ENCODE data around the gene TMEM178A. TPM values are rescaled to one million over a fixed set of nuclear protein-coding genes. Genes with fewer than 3 reads are reported as not detected.
A peak's percentile ranks its signal among the peaks of the same experiment; 100 is the strongest.

Gene TMEM178A
- total RNA-seq, 2 donors from 2014 or later, result 5.5 to 7.4 TPM

DNA sequence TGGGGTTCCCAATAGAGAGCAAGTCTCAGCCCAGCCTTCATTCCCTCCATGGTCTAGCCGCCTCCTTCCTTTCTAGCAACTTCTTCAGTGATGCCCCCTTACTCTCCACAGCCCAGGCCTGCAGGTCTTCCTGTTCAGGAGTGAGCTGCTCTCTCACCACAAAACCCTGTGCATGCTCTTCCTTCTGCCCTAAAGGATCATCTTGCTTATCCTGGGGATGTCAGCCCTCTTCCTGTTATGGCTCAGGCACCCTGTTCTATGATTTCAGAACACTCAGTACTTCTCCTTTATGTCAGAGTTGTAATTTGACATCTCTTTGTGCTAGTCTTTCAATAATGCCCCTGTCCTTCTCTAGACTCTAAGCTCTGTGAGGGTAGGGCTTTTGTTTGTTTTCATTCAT, 19.4 kb downstream of the TMEM178A start:
- no peaks in the 10 kb centered on the region for H3K9me3 ChIP-seq (ENCODE audit: control insufficient read depth, low read length)
- TF ChIP-seq, protein P1, sequence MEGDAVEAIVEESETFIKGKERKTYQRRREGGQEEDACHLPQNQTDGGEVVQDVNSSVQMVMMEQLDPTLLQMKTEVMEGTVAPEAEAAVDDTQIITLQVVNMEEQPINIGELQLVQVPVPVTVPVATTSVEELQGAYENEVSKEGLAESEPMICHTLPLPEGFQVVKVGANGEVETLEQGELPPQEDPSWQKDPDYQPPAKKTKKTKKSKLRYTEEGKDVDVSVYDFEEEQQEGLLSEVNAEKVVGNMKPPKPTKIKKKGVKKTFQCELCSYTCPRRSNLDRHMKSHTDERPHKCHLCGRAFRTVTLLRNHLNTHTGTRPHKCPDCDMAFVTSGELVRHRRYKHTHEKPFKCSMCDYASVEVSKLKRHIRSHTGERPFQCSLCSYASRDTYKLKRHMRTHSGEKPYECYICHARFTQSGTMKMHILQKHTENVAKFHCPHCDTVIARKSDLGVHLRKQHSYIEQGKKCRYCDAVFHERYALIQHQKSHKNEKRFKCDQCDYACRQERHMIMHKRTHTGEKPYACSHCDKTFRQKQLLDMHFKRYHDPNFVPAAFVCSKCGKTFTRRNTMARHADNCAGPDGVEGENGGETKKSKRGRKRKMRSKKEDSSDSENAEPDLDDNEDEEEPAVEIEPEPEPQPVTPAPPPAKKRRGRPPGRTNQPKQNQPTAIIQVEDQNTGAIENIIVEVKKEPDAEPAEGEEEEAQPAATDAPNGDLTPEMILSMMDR (conservative IDR thresholded peaks at IDR 0.05), result no peak
- no peaks in the 10 kb centered on the region for H3K4me1 ChIP-seq (ENCODE audit: control insufficient read depth, insufficient read depth, low read length)
- Mint-ChIP-seq H3K4me3 (no peak overlapping the region), H3K9me3 (no peaks in the 10 kb centered on the region), H3K27me3 (ENCODE audit: insufficient read depth) (peaks cover 6% of the 10 kb centered on the region), H3K4me1 (peaks cover 24% of the 10 kb centered on the region), H3K27ac (no peak overlapping the region), H3K36me3 (ENCODE audit: low read depth) (no peaks in the 10 kb centered on the region)
- H3K4me3 ChIP-seq (ENCODE audit: low read length), result no peak overlapping the region
- DNase-seq, result no peak
- no peaks in the 10 kb centered on the region for H3K36me3 ChIP-seq (ENCODE audit: control insufficient read depth, insufficient read depth, low read length)
- peaks cover 10% of the 10 kb centered on the region for H3K27me3 ChIP-seq (ENCODE audit: control insufficient read depth, insufficient read depth, low read length, poor library complexity, severe bottlenecking)
- H3K27ac ChIP-seq (ENCODE audit: low read depth, low read length), result no peak overlapping the region
- no peak overlapping the region for H3K9ac ChIP-seq (ENCODE audit: extremely low read depth, low read length, poor library complexity, severe bottlenecking)
- whole genome bisulfite sequencing, 2 experiments (ENCODE audit: insufficient coverage in 1 of 2, insufficient read length in 1 of 2), result 88 to 100% methylated on average over 1 of the region's 1 CpG

- H3K27ac ChIP-seq (ENCODE audit: low read depth, low read length), result no peak overlapping the region
- peaks cover 24% of the 10 kb centered on the region for H3K4me1 Mint-ChIP-seq
Observed at GRCh38 chr2:39686456-39686855, 20.7 kb downstream of the TMEM178A start.

DNA sequence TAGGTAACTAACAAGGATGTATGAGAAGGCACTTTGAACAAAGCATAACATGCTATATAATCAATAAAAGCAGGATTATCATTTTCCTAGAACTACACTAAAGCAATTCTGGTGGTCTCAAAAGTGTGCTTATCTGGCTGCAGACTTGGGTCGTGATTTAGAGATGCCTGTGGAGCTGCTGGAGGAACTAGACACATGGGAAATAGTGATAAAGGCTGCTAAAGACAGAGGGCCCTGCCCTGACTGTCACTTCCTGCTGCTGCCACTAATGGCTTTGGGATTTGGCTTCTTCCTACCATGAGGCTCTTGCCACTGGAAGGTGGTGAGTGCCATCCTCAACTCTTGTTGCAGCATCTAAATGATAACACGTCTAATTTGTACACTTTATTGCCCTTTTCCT, 22.5 kb downstream of the TMEM178A start:
- TF ChIP-seq, protein P1 (conservative IDR thresholded peaks at IDR 0.05), result no peak
- Histone ChIP-seq H3K9me3 (ENCODE audit: control insufficient read depth, low read length) (no peaks in the 10 kb centered on the region), H3K4me3 (ENCODE audit: low read length) (no peak overlapping the region), H3K36me3 (ENCODE audit: control insufficient read depth, insufficient read depth, low read length) (no peaks in the 10 kb centered on the region), H3K9ac (ENCODE audit: extremely low read depth, low read length, poor library complexity, severe bottlenecking) (no peak overlapping the region), H3K27ac (ENCODE audit: low read depth, low read length) (no peak overlapping the region), H3K27me3 (ENCODE audit: control insufficient read depth, insufficient read depth, low read length, poor library complexity, severe bottlenecking) (no peaks in the 10 kb centered on the region), H3K4me1 (ENCODE audit: control insufficient read depth, insufficient read depth, low read length) (no peaks in the 10 kb centered on the region)
- H3K36me3 Mint-ChIP-seq (ENCODE audit: low read depth), result no peaks in the 10 kb centered on the region
- no peak overlapping the region for H3K4me3 Mint-ChIP-seq
- H3K27me3 Mint-ChIP-seq (ENCODE audit: insufficient read depth), result peaks cover 6% of the 10 kb centered on the region
- no peak overlapping the region for H3K27ac Mint-ChIP-seq
- peaks cover 15% of the 10 kb centered on the region for H3K4me1 Mint-ChIP-seq
- peaks cover 9% of the 10 kb centered on the region for H3K9me3 Mint-ChIP-seq
- DNase-seq, result no peak
- WGBS, 2 experiments (ENCODE audit: insufficient coverage in 1 of 2, insufficient read length in 1 of 2), result 70 to 100% methylated on average over 1 to 2 of the region's 2 CpGs

More at GRCh38 chr2:39686456-39686855, 20.7 kb downstream of the TMEM178A start:
- H3K4me3 ChIP-seq (ENCODE audit: low read length), result no peak overlapping the region
- Mint-ChIP-seq H3K27me3 (ENCODE audit: insufficient read depth) (peaks cover 6% of the 10 kb centered on the region), H3K27ac (no peak overlapping the region), H3K36me3 (ENCODE audit: low read depth) (no peaks in the 10 kb centered on the region), H3K9me3 (peaks cover 6% of the 10 kb centered on the region), H3K4me3 (no peak overlapping the region)
- TF ChIP-seq, protein P1 (conservative IDR thresholded peaks at IDR 0.05), result no peak
- no peaks in the 10 kb centered on the region for H3K36me3 ChIP-seq (ENCODE audit: control insufficient read depth, insufficient read depth, low read length)
- H3K9me3 ChIP-seq (ENCODE audit: control insufficient read depth, low read length), result no peaks in the 10 kb centered on the region
- H3K27me3 ChIP-seq (ENCODE audit: control insufficient read depth, insufficient read depth, low read length, poor library complexity, severe bottlenecking), result peaks cover 4% of the 10 kb centered on the region
- H3K9ac ChIP-seq (ENCODE audit: extremely low read depth, low read length, poor library complexity, severe bottlenecking), result no peak overlapping the region
- DNase-seq, result peak; percentile 75
- WGBS, 2 experiments (ENCODE audit: insufficient coverage in 1 of 2, insufficient read length in 1 of 2), result 72 to 80% methylated on average over 1 to 6 of the region's 6 CpGs
- no peaks in the 10 kb centered on the region for H3K4me1 ChIP-seq (ENCODE audit: control insufficient read depth, insufficient read depth, low read length)

All from endodermal cell (in vitro differentiated cells).